Progenitor cell of endocrine pancreas (in vitro differentiated cells): ENCODE measurements around the gene SLC14A1. TPM values are rescaled to one million over a fixed set of nuclear protein-coding genes. Genes with fewer than 3 reads are reported as not detected.
"Not testable (repeated sequence)": the region's sequence is repeated elsewhere in the genome, so short reads cannot be mapped to it uniquely, and the experiment has no call there.

Experiments
- DNase-seq: peaks from one replicate; pipeline ENCODE4 v3.0.0; 2021; ENCODE audit warnings: low spot score; ENCODE audit not compliant: unreplicated experiment
- H3K27ac Mint-ChIP-seq: 2 replicates; pipeline ENCODE4 v1.8.0; 2021; ENCODE audit warnings: mild to moderate bottlenecking, moderate library complexity, mixed read lengths
- H3K27me3 Mint-ChIP-seq: 2 replicates; pipeline ENCODE4 v1.8.0; 2021; ENCODE audit warnings: mixed read lengths
- H3K36me3 Mint-ChIP-seq: 2 replicates; pipeline ENCODE4 v1.8.0; 2022; ENCODE audit warnings: mixed read lengths; ENCODE audit not compliant: insufficient read depth
- H3K4me1 Mint-ChIP-seq: 2 replicates; pipeline ENCODE4 v1.8.0; 2021; ENCODE audit warnings: low read depth, mixed read lengths
- H3K4me3 Mint-ChIP-seq: 2 replicates; pipeline ENCODE4 v1.8.0; 2021; ENCODE audit warnings: low read depth, mild to moderate bottlenecking, moderate library complexity, mixed read lengths
- H3K9me3 Mint-ChIP-seq: 2 replicates; pipeline ENCODE4 v1.8.0; 2021; ENCODE audit warnings: low read depth, mixed read lengths
- total RNA-seq: library from RNA; stranded (reverse); gene quantifications from 2 replicates; pipeline ENCODE4 v1.2.1, GENCODE V29; 2021
- TF ChIP-seq, protein P1 (sequence below): fragments of 200-600 bp; sonication (generic); IDR thresholded peaks from one replicate; pipeline ENCODE4 v1.5.0; 2021; ENCODE audit warnings: antibody characterized with exemption, mild to moderate bottlenecking; ENCODE audit not compliant: unreplicated experiment

The SLC14A1 gene
- total RNA-seq, 1 donor from 2014 or later: 0.50 TPM

DNA sequence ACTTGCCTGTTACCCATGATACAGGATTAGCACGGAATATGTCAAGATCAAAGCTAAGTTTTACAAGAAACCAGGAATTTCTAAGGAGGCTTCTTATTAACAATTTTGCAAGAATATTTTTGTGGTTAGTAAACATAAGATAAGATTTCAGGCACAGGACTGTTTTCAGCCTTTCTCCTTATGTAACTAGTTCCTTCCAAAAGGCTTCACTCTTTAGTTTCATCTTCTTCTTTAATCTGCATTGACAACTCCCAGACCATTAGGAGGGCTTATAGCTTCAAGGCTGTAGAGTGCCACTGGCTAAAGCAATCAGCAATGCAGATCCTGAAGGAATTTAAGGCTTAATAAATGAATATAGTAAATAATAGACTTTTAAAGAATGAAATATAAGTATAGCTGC, 29.3 kb downstream of the SLC14A1 start:
- peaks cover 3% of the 10 kb centered on the region for H3K27me3 Mint-ChIP-seq
- no peak overlapping the region for H3K27ac Mint-ChIP-seq
- H3K36me3 Mint-ChIP-seq: no peaks in the 10 kb centered on the region
- no peaks in the 10 kb centered on the region for H3K9me3 Mint-ChIP-seq
- peaks cover 6% of the 10 kb centered on the region for H3K4me1 Mint-ChIP-seq
- H3K4me3 Mint-ChIP-seq: no peak overlapping the region
- TF ChIP-seq, protein P1, sequence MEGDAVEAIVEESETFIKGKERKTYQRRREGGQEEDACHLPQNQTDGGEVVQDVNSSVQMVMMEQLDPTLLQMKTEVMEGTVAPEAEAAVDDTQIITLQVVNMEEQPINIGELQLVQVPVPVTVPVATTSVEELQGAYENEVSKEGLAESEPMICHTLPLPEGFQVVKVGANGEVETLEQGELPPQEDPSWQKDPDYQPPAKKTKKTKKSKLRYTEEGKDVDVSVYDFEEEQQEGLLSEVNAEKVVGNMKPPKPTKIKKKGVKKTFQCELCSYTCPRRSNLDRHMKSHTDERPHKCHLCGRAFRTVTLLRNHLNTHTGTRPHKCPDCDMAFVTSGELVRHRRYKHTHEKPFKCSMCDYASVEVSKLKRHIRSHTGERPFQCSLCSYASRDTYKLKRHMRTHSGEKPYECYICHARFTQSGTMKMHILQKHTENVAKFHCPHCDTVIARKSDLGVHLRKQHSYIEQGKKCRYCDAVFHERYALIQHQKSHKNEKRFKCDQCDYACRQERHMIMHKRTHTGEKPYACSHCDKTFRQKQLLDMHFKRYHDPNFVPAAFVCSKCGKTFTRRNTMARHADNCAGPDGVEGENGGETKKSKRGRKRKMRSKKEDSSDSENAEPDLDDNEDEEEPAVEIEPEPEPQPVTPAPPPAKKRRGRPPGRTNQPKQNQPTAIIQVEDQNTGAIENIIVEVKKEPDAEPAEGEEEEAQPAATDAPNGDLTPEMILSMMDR: no peak
- no peak for DNase-seq

DNA sequence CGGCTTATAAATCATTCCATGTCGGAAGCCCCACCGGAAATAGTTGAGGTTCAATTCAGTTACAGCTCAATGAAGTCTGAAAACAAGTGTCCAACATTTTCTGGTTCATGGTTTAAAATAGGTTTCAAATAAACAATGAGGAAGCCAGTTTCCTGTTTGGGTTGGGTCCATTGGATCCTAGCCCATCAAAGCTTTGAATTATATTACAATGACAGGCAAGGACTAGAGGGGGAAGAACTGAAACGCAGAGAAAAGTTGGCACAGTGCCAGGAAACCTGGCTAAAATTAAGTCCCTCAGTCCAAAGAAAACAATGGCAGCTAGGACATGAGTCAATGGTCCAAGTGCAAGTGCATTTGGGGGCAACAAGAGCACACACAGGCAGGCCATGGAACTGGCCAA, 32.0 kb downstream of the SLC14A1 start:
- no peak overlapping the region for H3K27ac Mint-ChIP-seq
- peaks cover 3% of the 10 kb centered on the region for H3K27me3 Mint-ChIP-seq
- no peaks in the 10 kb centered on the region for H3K36me3 Mint-ChIP-seq
- no peaks in the 10 kb centered on the region for H3K9me3 Mint-ChIP-seq
- no peak for DNase-seq
- peaks cover 9% of the 10 kb centered on the region for H3K4me1 Mint-ChIP-seq
- H3K4me3 Mint-ChIP-seq: no peak overlapping the region
- TF ChIP-seq, protein P1: no peak

DNA sequence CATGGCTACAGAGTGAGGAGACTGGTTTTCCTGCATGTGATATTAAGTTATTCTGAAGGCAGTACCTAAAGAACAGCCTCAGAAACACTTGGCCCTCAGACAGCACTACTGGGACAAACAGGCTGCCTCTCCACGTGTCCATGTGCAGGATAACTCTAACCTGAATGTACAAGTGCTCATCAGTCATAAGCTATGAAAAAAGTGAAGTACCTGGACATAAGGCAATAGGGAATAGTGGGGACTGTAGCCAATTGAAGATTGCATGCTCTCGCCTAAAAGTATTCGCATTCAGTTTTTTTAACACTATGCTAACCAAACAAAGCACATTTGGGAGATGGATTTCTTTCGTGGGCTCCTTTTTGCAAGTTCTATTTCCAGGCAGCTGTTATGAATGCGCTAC, 33.0 kb downstream of the SLC14A1 start:
- H3K4me1 Mint-ChIP-seq: peaks cover 12% of the 10 kb centered on the region
- TF ChIP-seq, protein P1: no peak

DNA sequence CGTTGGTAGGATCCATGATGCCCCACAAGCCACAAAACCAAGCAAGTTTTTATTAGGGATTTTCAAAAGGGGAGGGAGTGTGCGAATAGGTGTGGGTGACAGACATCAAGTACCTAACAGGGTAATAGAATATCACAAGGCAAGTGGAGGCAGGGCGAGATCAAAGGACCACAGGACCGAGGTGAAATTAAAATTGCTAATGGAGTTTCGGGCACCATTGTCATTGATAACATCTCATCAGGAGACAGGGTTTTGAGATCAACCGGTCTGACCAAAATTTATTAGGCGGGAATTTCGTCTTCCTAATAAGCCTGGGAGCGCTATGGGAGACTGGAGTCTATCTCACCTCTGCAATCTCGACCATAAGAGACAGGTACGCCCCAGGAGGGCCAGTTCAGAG, 33.7 kb downstream of the SLC14A1 start:
- H3K27ac Mint-ChIP-seq, DNase-seq, H3K36me3 Mint-ChIP-seq, H3K4me3 Mint-ChIP-seq, H3K27me3 Mint-ChIP-seq, H3K9me3 Mint-ChIP-seq: not testable (repeated sequence)
- H3K4me1 Mint-ChIP-seq: peaks cover 12% of the 10 kb centered on the region

More for the DNA sequence above, 33.0 kb downstream of the SLC14A1 start:
- Mint-ChIP-seq H3K36me3 (no peaks in the 10 kb centered on the region), H3K27me3 (peaks cover 3% of the 10 kb centered on the region), H3K9me3 (no peaks in the 10 kb centered on the region), H3K27ac (no peak overlapping the region), H3K4me3 (no peak overlapping the region)
- DNase-seq: no peak

DNA sequence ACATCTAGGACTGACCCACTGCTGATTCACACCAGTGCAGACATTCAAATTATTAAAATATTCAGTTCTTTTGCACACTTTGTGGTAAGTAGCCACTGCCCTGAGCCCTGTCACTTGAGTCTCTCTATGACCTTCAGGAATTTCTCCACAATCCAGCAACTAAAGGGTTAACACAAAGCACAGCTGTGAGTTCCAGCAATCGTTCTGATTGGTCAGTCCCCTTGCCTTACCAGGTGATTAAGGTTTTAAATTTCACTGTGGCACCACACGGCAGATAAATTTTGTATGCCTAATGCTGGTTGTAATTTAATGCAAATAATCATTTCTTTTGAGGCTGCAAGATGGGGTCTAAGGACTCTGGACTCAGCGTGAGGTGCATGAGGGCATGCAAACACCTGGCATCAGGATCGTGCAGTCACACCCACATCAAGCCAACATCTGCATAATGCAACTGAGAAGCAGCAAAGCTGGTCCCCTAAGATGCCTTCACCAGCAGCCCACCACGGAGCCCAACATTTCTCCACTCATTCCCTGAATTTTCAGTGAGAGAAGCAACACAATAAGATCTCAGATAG, 36.6 kb downstream of the SLC14A1 start:
- Mint-ChIP-seq H3K36me3 (no peaks in the 10 kb centered on the region), H3K4me3 (peak overlapping the region; percentile 50)

More for the DNA sequence above, 36.6 kb downstream of the SLC14A1 start:
- Mint-ChIP-seq H3K4me1 (peaks cover 12% of the 10 kb centered on the region), H3K9me3 (no peaks in the 10 kb centered on the region), H3K27ac (peak overlapping the region; percentile 12), H3K27me3 (no peaks in the 10 kb centered on the region)
- TF ChIP-seq, protein P1: no peak
- DNase-seq: no peak
